HG03025 (cell line): ENCODE results near the gene IRF2BP2.
A peak's percentile ranks its signal among the peaks of the same experiment; 100 is the strongest.

Experiments used
- ATAC-seq: cut with Tn5 transposase; IDR thresholded peaks from one replicate; pipeline ENCODE4 v1.9.1; 2021; ENCODE audit warnings: mild to moderate bottlenecking, moderate library complexity; ENCODE audit not compliant: unreplicated experiment, low FRiP score

Gene IRF2BP2

DNA sequence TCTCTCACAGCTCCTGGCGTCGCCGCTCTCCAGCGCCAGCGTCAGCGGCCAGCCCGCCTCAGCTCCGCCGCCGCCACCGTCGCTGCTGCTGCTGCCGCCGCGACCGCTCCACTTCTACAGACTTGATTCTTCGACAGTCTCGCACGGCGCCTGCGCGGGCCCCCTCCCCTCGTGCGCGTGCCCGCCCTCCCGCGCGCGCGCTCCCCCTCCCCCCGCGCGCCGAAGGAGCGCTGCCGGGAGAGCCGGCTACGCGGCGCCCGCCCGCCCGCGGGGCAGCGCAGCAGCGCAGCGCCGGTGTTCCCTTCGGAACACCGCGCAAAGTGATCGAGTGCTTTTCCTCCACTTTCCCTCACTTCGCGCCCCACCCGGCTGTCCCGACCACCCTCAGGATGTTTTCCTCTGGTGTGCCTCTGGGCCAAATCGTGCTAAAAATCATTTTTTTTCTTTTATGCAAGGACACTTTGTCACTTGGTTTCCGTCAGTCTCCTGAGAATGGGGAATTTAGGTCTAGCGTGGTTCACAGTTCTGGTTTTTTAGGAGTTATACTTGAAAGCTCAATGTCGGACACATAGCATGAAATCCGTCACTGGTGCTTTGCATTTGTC lies at the start of gene IRF2BP2:
Gene IRF2BP2 (minus strand): TSS at position 118 of the 605 bp plus-strand sequence. CDS start 684 bp downstream, outside the sequence.
- peak; percentile 20 for ATAC-seq

GRCh38 chr1:234659538-234659937 lies 49.6 kb upstream of the IRF2BP2 start:
- no peak for ATAC-seq

GRCh38 chr1:234658138-234658537 lies 48.2 kb upstream of the IRF2BP2 start:
- no peak for ATAC-seq

GRCh38 chr1:234656944-234657654 lies 47.1 kb upstream of the IRF2BP2 start:
- ATAC-seq: no peak

DNA sequence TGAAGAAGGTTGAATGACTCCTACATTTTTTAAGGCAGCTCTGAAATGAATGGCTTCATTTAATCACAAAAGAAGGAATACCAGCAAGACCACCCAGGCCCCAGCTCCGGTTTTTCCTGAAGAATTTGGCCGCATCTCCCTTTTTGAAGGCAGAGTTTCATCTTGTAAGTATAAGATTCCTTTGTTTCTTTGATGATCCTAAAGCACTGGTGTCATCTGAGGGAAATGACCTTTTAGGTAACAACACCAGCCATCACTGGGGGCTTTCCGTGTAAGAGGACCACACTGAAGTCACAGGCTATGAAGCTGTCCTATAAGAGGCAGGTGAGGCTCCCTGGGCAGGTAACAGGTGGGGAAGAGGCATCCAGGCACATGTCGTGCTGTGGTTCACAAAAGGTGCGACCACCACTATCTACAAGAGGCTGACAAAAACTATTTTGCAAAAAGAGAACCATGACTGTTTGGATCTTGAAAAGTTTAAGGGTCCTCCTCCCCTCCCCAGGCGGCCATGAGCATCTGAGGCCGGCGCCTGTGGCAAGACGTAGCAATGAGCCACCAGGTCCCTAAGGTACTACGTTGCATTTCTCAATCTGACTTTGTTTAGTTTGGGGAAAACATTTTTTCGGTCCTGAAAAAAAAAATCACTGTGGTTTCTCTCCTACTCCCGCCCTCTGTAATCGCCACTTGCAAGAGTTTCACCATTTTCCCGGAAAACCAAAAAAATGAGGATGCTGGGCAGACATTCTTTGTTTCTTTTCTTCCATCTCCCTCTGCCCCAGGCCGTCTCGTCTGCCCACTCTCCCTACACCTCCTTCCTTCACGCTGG lies 46.3 kb upstream of the IRF2BP2 start:
- ATAC-seq: no peak

- ATAC-seq: no peak
These were observed 45.5 kb upstream of the IRF2BP2 start for GRCh38 chr1:234655328-234656069.

DNA sequence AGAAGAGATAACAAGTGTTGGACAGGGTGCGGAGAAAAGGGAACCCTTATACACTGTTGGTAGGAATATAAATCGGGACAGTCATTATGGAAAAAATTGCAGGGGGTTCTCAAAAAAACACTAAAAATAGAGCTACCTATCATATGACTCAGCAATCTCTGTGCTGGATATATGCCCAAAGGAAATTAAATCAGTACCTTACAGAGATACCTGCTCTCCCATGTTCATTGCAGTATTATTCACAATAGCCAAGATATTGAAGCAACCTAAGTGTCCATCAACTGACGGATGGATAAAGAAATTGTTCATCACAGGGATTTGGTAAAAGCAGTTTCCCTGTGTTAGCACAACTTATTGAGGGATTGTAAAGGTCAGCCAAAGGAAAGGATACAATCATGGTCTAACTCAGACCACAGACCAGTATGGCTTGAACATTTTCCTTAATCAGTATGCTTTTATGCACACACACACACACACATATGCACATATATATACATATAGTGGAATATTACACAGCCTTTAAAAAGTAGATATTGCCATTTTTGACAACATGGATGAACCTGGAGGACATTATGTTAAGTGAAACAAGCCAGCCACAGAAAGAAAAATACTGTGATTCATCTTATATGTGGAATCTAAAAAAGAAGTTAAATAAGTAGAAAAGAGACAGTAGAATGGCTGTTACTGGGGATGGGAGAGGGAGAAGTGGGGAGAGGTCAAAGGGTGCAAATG lies 44.2 kb upstream of the IRF2BP2 start:
- ATAC-seq: no peak

GRCh38 chr1:234649432-234650081 lies 39.6 kb upstream of the IRF2BP2 start:
- ATAC-seq: no peak

DNA sequence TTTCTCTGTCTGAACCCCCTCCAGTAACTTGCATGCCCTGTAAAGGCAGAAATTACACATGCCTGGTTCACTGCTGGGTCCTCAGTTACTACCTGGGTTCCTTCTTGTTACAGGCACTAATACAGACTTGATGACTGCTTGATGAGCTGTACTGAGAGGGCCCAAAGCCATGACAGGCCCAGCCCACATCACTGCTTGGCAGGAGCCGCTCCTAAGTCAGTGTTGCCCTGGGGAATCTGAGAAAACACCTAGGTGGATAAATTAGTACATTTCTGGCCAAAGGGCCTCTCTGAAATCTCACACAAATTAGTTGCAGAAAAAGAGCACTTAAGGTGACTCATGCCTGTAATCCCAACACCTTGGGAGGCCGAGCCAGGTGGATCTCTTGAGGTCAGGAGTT lies 37.8 kb upstream of the IRF2BP2 start:
- no peak for ATAC-seq

GRCh38 chr1:234647245-234647644 lies 37.3 kb upstream of the IRF2BP2 start:
- ATAC-seq: no peak

GRCh38 chr1:234645964-234646363 lies 36.0 kb upstream of the IRF2BP2 start:
- no peak for ATAC-seq

- no peak for ATAC-seq
These were observed 35.5 kb upstream of the IRF2BP2 start for GRCh38 chr1:234645474-234645953.

- ATAC-seq: no peak
These were observed 35.0 kb upstream of the IRF2BP2 start for GRCh38 chr1:234644928-234645327.

DNA sequence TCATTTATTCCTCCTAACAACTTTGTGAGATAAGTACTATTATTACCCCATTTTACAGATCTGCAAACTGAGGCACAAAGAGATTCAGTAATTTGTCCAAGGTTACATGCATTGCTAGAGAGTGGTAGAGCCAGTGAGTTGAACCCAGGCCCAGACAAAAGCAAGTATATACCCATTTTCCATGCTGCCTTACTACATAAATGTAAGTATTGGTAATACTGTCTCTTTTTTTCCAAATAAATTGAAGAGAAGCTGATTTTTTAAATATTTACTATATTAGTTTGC lies 33.8 kb upstream of the IRF2BP2 start:
- ATAC-seq: no peak

- ATAC-seq: no peak
These were observed 33.3 kb upstream of the IRF2BP2 start for GRCh38 chr1:234643111-234643849.

DNA sequence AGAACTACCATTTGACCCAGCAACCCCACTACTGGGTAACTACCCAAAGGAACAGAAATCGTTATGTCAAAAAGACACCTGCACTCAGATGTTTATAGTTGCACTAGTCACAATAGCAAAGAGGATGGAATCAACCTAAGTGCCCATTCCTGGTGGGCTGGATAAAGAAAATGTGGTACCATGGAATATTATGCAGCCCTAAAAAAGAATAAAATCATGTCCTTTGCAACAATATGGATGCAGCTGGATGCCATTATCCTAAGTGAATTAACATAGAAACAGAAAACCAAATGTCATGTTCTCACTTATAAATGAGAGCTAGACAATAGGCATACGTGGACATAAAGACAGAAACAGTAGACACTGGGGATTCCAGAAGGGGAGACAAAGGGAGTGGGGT lies 32.5 kb upstream of the IRF2BP2 start:
- ATAC-seq: no peak

DNA sequence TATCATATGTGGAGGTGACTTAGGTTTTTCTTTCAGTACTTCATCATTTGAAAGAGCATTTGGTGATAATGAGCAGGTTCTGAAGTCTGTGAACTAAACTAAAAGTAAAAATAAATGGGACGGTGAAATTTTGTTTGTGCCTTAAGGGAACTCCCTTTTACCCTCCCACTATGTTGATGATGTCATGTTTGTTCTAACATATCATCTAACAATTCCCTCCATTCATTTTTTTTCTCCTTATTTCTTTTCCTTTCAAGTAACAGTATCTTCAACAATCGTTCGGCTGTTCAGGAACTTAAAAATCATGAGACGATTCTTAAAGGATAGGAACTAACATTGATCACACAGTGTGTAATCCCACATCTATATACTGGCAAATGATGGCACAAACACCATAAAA lies 30.0 kb upstream of the IRF2BP2 start:
- ATAC-seq: no peak

DNA sequence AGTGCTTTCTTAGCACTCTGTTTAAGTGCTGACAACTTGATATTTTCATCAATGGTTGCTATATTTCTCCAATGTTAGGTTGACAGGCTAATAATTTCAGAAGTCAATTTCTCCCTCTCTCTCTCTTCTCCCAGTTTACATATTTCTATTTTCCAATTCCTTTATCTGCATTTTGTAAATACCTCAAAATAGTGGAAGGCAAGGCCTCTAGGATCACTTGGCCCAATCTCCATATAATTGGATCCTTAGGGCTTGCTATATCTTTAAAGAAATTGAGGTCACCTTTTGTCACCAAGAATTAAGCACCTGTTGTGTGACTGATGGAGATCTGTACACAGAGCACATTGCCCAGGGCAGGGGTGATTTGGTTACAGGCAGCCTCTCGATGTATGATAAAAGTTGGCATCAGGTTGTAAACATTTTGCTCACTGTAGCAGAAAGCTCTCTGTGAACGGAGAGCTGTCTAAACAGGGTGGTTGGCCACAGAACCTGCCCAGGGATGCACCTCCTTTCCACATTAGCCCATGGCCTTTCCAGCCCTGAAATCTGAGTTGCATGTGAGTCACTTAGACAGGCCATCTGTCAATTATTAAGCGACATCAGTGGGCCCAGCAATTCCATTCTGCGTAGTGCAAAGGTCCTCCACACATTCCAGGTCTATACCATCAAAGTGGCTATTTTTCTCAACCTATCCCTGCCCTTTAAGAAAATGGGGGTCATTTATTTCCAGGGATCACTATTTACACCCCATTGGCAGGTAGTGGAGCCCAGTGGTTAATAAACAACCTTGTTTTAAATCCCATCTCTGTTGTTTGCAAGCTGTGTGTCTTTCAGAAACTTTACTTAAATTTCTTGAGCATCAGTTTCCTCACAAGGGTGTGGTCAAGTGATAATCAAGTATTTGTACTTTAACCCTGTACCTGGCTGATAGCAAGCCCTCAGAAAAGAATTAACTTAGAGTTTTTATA lies 29.1 kb upstream of the IRF2BP2 start:
- no peak for ATAC-seq
